ENCODE data around the gene SUSD4. TPM values are rescaled to one million over a fixed set of nuclear protein-coding genes. Genes with fewer than 3 reads are reported as not detected.

The SUSD4 gene
- total and polyA plus RNA-seq, 2 of the 8 experiments (the other 6 are each of a cell fraction or from before 2014, with no cell fraction given), result 3.9 to 5.2 TPM

GRCh38 chr1:223240122-223240521, 123.9 kb downstream of the SUSD4 start:
- ChIA-PET CTCF (ENCODE audit: partially characterized antibody) (interaction anchor here (1.7 kb wide), 1 partner anchor 11 kb away, joined by 5 read pairs; no protein-coding TSS in a partner anchor), POLR2A (ENCODE audit: partially characterized antibody) (no interaction called here)
- FAIRE-seq (no peak), DNase-seq (ENCODE audit: low read depth in 1 of 2, low spot score in 2 of 2) (no peak)
- H3K4me3 ChIP-seq (ENCODE audit: extremely low read depth in 1 of 4, insufficient read depth in 2 of 4, low read depth in 3 of 4, low read length in 4 of 4), result no peak overlapping the region
- H3K9ac ChIP-seq (replicated peaks in 1 of 4; ENCODE audit: extremely low read depth in 1 of 4, low read depth in 3 of 4, low read length in 3 of 4), result no peak overlapping the region
- no peaks in the 10 kb centered on the region for H3K79me1 ChIP-seq (ENCODE audit: low read depth, low read length)
- H3K56ac ChIP-seq (replicated peaks; ENCODE audit: insufficient read length, low read depth, low read length), result no peak overlapping the region
- no peaks in the 10 kb centered on the region for H3K36me3 ChIP-seq (ENCODE audit: control insufficient read depth in 2 of 4, insufficient read depth in 4 of 4, low read length in 3 of 4)
- H3K27me3 ChIP-seq (replicated peaks in 1 of 4; ENCODE audit: control insufficient read depth in 3 of 4, extremely low read depth in 1 of 4, insufficient read depth in 3 of 4, low read length in 3 of 4), result no peaks in the 10 kb centered on the region
- no peak overlapping the region for H4K8ac ChIP-seq (ENCODE audit: extremely low read depth, insufficient read depth, low read length)
- no peaks in the 10 kb centered on the region for H4K20me1 ChIP-seq (replicated peaks in 1 of 2; ENCODE audit: control insufficient read depth in 1 of 2, insufficient read depth in 2 of 2, low read length in 2 of 2)
- no peak for TF ChIP-seq RNF2 (IDR thresholded peaks at IDR 0.05; ENCODE audit: borderline replicate concordance, low read depth, low read length, missing control alignments, poor library complexity, severe bottlenecking)
- TF ChIP-seq CHD2 (IDR thresholded peaks at IDR 0.05; ENCODE audit: low read length), result no peak
- no peak for TF ChIP-seq RFX5 (IDR thresholded peaks at IDR 0.05; ENCODE audit: borderline replicate concordance, low read depth, low read length)
- no peak for TF ChIP-seq KDM4A (IDR thresholded peaks at IDR 0.05; ENCODE audit: low read depth, low read length, severe bottlenecking)
- TF ChIP-seq SIRT6 (IDR thresholded peaks at IDR 0.05; ENCODE audit: low read length), result no peak
- no peak for TF ChIP-seq EGR1 (IDR thresholded peaks at IDR 0.05; ENCODE audit: borderline replicate concordance, low read depth, low read length)
- no peak for TF ChIP-seq SP2 (IDR thresholded peaks at IDR 0.05; ENCODE audit: low read length)
- no peak for TF ChIP-seq KDM5A (IDR thresholded peaks at IDR 0.05; ENCODE audit: low read length)
- TF ChIP-seq ATF3 (IDR thresholded peaks at IDR 0.05; ENCODE audit: insufficient read depth, low read depth, low read length), result no peak
- TF ChIP-seq MAFK (IDR thresholded peaks at IDR 0.05; ENCODE audit: low read depth, low read length), result no peak
- no peak for TF ChIP-seq BACH1 (IDR thresholded peaks at IDR 0.05; ENCODE audit: low read length)
- TF ChIP-seq GTF2F1 (IDR thresholded peaks at IDR 0.05; ENCODE audit: borderline replicate concordance, low read depth, low read length), result no peak
- TF ChIP-seq SRF (IDR thresholded peaks at IDR 0.05; ENCODE audit: low read depth, low read length), result no peak
- no peak for TF ChIP-seq TAF1 (IDR thresholded peaks at IDR 0.05; ENCODE audit: low read depth, low read length)
- no peak for TF ChIP-seq TCF12 (IDR thresholded peaks at IDR 0.05; ENCODE audit: low read depth, low read length)
- no peak overlapping the region for H3K4me2 ChIP-seq (ENCODE audit: insufficient read depth in 1 of 2, low read depth in 2 of 2, low read length in 2 of 2)
- no peaks in the 10 kb centered on the region for H3K9me3 ChIP-seq (ENCODE audit: insufficient read depth in 2 of 2, low read depth in 1 of 2, low read length in 1 of 2)
- H3K79me2 ChIP-seq (ENCODE audit: control insufficient read depth in 1 of 2, insufficient read depth in 2 of 2, low read length in 2 of 2), result no peaks in the 10 kb centered on the region
- WGBS, 2 experiments (ENCODE audit: extremely low coverage in 1 of 2, insufficient coverage in 1 of 2, insufficient read length in 1 of 2, insufficient replicate concordance in 2 of 2, low coverage in 1 of 2, low lambda C conversion rate in 2 of 2, missing lambda C conversion rate in 1 of 2), result 70% methylated on average over 2 of the region's 2 CpGs; no CpG with 5 or more reads in 1 of the 2 experiments
- H3K4ac ChIP-seq (replicated peaks; ENCODE audit: insufficient read length, low read depth, low read length), result no peak overlapping the region
- no peak overlapping the region for H3K18ac ChIP-seq (ENCODE audit: extremely low read depth, low read length)
- no peak overlapping the region for H2BK120ac ChIP-seq (replicated peaks; ENCODE audit: low read depth, low read length)
- H4K91ac ChIP-seq (replicated peaks; ENCODE audit: insufficient read length, low read length), result no peak overlapping the region
- H2BK20ac ChIP-seq (ENCODE audit: low read length), result no peak overlapping the region
- H2AK5ac ChIP-seq (ENCODE audit: low read depth, low read length), result no peak overlapping the region
- no peak overlapping the region for H2BK15ac ChIP-seq (ENCODE audit: low read length)
- no peaks in the 10 kb centered on the region for H3K4me1 ChIP-seq (replicated peaks in 1 of 4; ENCODE audit: control insufficient read depth in 3 of 4, insufficient read depth in 4 of 4, low read length in 3 of 4)
- no peak overlapping the region for H3K14ac ChIP-seq (ENCODE audit: insufficient read length)
- H4K5ac ChIP-seq (ENCODE audit: insufficient read length, low read depth, low read length), result no peak overlapping the region
- H3K27ac ChIP-seq (ENCODE audit: low read depth, low read length), result no peak overlapping the region
- H2BK5ac ChIP-seq (ENCODE audit: low read depth, low read length), result no peak overlapping the region
- no peaks in the 10 kb centered on the region for H3K23me2 ChIP-seq (ENCODE audit: low read depth, low read length)
- H2AFZ ChIP-seq (ENCODE audit: low read length), result no peak overlapping the region
- H2BK12ac ChIP-seq (ENCODE audit: low read depth, low read length), result no peak overlapping the region
- H3K23ac ChIP-seq (ENCODE audit: insufficient read length), result no peak overlapping the region

Data from H1 (cell line).